ENCODE results near the gene CEP20.

Gene CEP20

GRCh38 chr16:15835136-15835878 is 53.1 kb downstream of the CEP20 start:
- in situ Hi-C loops (cut with HindIII; ENCODE audit: low sequenced_read_pairs) = no loop called here

GRCh38 chr16:15834502-15834901 is 53.9 kb downstream of the CEP20 start:
- in situ Hi-C loops (cut with HindIII; ENCODE audit: low sequenced_read_pairs) = no loop called here

- in situ Hi-C loops (cut with HindIII; ENCODE audit: low sequenced_read_pairs) = no loop called here
Observed at GRCh38 chr16:15833541-15833940, 54.9 kb downstream of the CEP20 start.

GRCh38 chr16:15832241-15832640 is 56.2 kb downstream of the CEP20 start:
- in situ Hi-C loops (cut with HindIII; ENCODE audit: low sequenced_read_pairs) = no loop called here

- in situ Hi-C loops (cut with HindIII; ENCODE audit: low sequenced_read_pairs) = no loop called here
Observed at GRCh38 chr16:15830832-15831451, 57.5 kb downstream of the CEP20 start.

DNA sequence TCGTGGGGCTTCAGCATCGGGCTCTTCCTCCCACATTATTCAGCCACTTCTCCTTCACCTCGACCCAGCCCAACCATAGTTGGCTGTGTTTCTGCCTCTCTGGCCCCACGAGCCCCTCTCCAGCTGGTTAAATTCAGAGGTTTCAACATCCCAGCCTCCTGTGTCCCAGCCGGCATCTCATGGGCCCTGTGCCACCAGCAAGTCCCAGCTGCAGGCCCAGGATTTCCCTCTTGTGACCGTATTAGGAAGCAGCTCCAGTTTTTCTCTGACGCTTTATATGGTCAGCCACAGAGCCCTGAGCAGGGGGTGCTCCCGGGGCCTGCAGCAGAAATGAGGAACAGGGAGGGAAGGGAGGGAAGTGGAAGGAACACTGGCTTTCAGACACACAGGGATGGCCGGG is 58.9 kb downstream of the CEP20 start:
- in situ Hi-C loops (cut with HindIII; ENCODE audit: low sequenced_read_pairs) = loop anchor here (5.0 kb wide), 1 partner anchor 57 kb away; no protein-coding TSS in a partner anchor

DNA sequence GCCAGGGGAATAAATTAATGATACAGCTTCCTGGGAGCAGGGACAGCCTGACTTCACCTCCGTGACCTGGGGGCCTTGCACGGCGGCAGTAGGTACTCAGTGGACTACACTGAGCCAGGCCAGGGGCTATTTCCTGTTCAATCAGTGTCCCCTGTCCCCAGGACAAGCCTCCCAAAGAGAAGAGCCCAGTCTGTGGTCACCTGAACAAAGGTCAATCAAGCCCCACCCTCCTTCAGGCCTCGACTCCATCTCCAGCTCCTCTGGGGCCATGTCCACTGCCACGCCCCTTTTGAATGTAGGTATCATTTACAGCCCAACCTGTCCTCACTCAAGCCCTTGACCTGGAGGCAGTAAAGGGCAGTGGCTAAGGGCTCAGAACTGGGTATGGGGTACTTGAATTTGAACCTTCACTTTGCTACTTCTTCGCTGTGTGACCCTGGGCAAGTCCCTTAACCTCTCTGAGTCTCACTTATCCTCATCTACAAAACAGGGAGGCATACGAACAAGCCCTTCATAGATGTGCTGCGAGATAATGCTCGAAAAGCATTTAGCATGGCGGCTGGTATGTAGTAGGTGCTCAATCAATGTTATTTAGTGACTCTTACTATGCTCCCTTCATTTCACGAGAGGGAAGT is 60.6 kb downstream of the CEP20 start:
- in situ Hi-C loops (cut with HindIII; ENCODE audit: low sequenced_read_pairs) = loop anchor here (5.0 kb wide), 1 partner anchor 56 kb away; no protein-coding TSS in a partner anchor

GRCh38 chr16:15827299-15827698 is 61.1 kb downstream of the CEP20 start:
- in situ Hi-C loops (cut with HindIII; ENCODE audit: low sequenced_read_pairs) = loop anchor here (5.0 kb wide), 1 partner anchor 55 kb away; no protein-coding TSS in a partner anchor

DNA sequence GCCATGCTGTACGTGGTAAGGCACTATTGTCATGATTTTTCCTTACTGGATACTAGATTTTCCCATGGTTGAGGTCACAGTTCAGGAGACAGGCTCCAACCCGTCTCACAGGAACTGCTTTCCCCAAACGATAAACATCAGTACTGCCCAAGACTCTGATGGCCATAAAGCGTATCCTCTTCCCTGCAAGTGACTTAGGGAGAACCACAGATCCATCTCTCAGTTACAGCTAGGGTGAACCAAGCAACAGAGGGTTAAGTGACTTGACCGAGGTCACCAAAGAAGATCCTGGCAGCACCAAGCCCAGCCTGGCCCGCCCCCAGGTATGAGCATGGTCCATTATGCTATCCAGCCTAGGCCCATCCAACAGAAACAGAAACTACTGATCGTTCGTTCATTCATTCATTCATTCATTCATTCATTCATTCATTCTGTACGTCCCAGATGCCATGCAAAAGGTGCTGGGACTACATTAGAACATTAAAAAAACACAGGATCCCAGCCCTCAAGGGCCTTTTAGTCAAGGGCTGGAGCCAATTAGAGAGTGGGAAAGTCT is 62.6 kb downstream of the CEP20 start:
- in situ Hi-C loops (cut with HindIII; ENCODE audit: low sequenced_read_pairs) = loop anchor here (5.0 kb wide), 1 partner anchor 54 kb away; no protein-coding TSS in a partner anchor

DNA sequence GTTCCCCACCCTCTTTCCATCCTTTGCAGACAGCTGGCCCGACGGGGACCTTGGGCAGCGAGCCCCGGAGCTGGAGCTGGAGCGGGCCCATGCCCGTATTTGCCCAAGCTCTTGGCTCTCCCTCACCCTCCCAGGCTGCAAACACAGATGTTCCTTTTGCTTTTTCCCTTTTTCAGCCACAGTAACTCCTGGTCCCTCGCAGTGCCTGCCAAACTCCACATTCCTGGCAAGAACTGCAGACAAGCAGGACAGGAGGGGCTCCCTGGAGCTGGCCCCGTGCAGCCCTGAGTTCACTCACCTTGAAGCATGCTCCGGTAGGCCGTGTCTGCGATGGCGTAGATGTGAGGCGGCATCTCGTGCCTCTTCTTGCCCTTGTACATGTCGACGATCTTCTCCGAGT is 65.4 kb downstream of the CEP20 start:
- in situ Hi-C loops (cut with HindIII; ENCODE audit: low sequenced_read_pairs) = no loop called here

DNA sequence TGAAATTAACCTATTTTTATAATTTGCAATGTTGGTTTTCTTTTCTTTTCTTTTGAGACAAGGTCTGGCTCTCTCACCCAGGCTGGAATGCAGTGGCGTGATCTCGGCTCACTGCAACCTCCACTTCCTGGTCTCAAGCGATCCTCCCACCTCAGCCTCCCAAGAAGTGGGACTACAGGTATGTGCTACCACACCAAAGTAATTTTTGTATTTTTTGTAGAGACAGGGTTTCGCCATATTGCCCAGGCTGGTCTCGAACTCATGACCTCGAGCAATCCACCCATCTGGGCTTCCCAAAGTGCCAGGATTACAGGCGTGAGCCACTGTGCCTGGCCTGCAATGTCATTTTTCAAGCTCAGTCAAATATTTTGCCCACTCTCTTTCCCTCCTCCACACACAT is 67.6 kb downstream of the CEP20 start:
- in situ Hi-C loops (cut with HindIII; ENCODE audit: low sequenced_read_pairs) = no loop called here

DNA sequence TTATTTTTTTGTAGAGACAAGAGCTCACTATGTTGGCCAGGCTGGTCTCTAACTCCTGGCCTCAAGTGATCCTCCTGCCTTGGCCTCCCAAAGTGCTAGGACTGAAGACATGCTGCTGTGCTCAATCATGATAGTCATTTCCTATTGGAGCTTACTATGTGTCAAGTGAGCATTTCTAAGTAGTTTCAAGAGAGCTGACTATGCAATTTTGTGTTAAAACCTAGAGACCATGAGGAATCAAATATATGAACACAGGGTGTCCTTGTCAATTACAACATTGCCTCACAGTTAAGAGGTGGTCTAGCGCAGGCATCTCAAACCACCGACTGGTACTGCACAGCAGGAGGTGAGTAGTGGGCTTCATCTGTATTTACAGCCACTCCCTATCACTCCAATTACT is 69.4 kb downstream of the CEP20 start:
- in situ Hi-C loops (cut with HindIII; ENCODE audit: low sequenced_read_pairs) = no loop called here

GRCh38 chr16:15817446-15817845 is 71.0 kb downstream of the CEP20 start:
- in situ Hi-C loops (cut with HindIII; ENCODE audit: low sequenced_read_pairs) = no loop called here

GRCh38 chr16:15816228-15816627 is 72.2 kb downstream of the CEP20 start:
- in situ Hi-C loops (cut with HindIII; ENCODE audit: low sequenced_read_pairs) = no loop called here

All from endothelial cell of hepatic sinusoid (primary cell).